GM06990 (cell line): ENCODE measurements around the gene LRRC74B.
"Not testable (repeated sequence)": the region's sequence is repeated elsewhere in the genome, so short reads cannot be mapped to it uniquely, and the experiment has no call there.

ENCODE experiments used
- DNase-seq: peaks from one replicate; pipeline ENCODE4 v3.0.0-alpha.2; 2011; ENCODE audit not compliant: insufficient read length; ENCODE audit errors: extremely low read depth
- H3K27me3 ChIP-seq: replicated peaks from 2 replicates; pipeline ENCODE4 v1.6.0; 2011; ENCODE audit warnings: low read length; ENCODE audit not compliant: control insufficient read depth, insufficient read depth
- H3K36me3 ChIP-seq: 2 replicates; pipeline ENCODE4 v1.5.1; 2011; ENCODE audit warnings: low read length; ENCODE audit not compliant: control insufficient read depth, insufficient read depth
- H3K4me3 ChIP-seq: replicated peaks from 2 replicates; pipeline ENCODE4 v1.5.1; 2011; ENCODE audit warnings: low read depth, mild to moderate bottlenecking, control low read depth, low read length
- CTCF ChIP-seq: IDR thresholded peaks from 2 replicates; pipeline ENCODE4 v1.5.1; 2011; ENCODE audit warnings: low read length, control low read depth, mild to moderate bottlenecking, inconsistent platforms; ENCODE audit not compliant: insufficient read depth, poor library complexity, severe bottlenecking

The LRRC74B gene

GRCh38 chr22:21043860-21044535, 1.7 kb upstream of the LRRC74B start:
- no peak for TF ChIP-seq CTCF
- H3K36me3 ChIP-seq = no peaks in the 10 kb centered on the region
- H3K27me3 ChIP-seq = no peaks in the 10 kb centered on the region; the same call in 1 of the 2 replicates
- DNase-seq = no peak
- H3K4me3 ChIP-seq = no peak overlapping the region

- Histone ChIP-seq H3K4me3 (no peak overlapping the region), H3K36me3 (no peaks in the 10 kb centered on the region), H3K27me3 (no peaks in the 10 kb centered on the region; the same call in 1 of the 2 replicates)
- no peak for DNase-seq
- TF ChIP-seq CTCF = no peak
Measured at GRCh38 chr22:21044931-21045584, 688 bp upstream of the LRRC74B start.

- no peak overlapping the region for H3K4me3 ChIP-seq
- DNase-seq = no peak
- H3K27me3 ChIP-seq = no peaks in the 10 kb centered on the region; the same call in 1 of the 2 replicates
- no peaks in the 10 kb centered on the region for H3K36me3 ChIP-seq
- TF ChIP-seq CTCF = no peak
Measured at GRCh38 chr22:21047035-21047661, 1.4 kb downstream of the LRRC74B start.

GRCh38 chr22:21047730-21048129, 2.0 kb downstream of the LRRC74B start:
- no peak for DNase-seq
- H3K27me3 ChIP-seq = no peaks in the 10 kb centered on the region; the same call in 1 of the 2 replicates
- H3K4me3 ChIP-seq = no peak overlapping the region
- no peak for TF ChIP-seq CTCF
- no peaks in the 10 kb centered on the region for H3K36me3 ChIP-seq

- not testable (repeated sequence) for DNase-seq, H3K27me3 ChIP-seq, H3K36me3 ChIP-seq, H3K4me3 ChIP-seq
Measured at GRCh38 chr22:21048448-21048847, 2.7 kb downstream of the LRRC74B start.

GRCh38 chr22:21048965-21049364, 3.2 kb downstream of the LRRC74B start:
- DNase-seq, H3K27me3 ChIP-seq, H3K36me3 ChIP-seq, H3K4me3 ChIP-seq: not testable (repeated sequence)
